ENCODE measurements around the gene NUDCD2.

DNA sequence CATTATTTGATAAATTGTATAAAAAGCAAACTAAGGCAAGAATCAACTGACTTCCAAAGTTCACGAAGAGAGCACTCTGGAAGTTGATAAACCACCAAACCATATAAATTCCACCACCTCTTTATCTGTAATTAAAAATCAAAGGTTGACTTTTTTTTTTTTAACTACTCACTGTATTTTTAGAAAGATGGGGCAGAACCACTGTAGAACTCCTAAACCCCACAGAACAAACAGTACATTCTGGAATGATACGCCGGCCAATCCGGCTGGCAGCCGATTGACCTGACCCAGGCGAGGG lies 22.9 kb downstream of the NUDCD2 start:
- TF ChIP-seq, protein P1, sequence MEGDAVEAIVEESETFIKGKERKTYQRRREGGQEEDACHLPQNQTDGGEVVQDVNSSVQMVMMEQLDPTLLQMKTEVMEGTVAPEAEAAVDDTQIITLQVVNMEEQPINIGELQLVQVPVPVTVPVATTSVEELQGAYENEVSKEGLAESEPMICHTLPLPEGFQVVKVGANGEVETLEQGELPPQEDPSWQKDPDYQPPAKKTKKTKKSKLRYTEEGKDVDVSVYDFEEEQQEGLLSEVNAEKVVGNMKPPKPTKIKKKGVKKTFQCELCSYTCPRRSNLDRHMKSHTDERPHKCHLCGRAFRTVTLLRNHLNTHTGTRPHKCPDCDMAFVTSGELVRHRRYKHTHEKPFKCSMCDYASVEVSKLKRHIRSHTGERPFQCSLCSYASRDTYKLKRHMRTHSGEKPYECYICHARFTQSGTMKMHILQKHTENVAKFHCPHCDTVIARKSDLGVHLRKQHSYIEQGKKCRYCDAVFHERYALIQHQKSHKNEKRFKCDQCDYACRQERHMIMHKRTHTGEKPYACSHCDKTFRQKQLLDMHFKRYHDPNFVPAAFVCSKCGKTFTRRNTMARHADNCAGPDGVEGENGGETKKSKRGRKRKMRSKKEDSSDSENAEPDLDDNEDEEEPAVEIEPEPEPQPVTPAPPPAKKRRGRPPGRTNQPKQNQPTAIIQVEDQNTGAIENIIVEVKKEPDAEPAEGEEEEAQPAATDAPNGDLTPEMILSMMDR (conservative IDR thresholded peaks at IDR 0.05; ENCODE audit: low read length), result no peak
- TF ChIP-seq EZH2phosphoT487 (IDR thresholded peaks at IDR 0.05; ENCODE audit: borderline replicate concordance, low read depth, low read length), result no peak
